Testis (tissue), 3 donors: ENCODE measurements around the gene WDR45B. TPM values are rescaled to one million over a fixed set of nuclear protein-coding genes. Genes with fewer than 3 reads are reported as not detected.

Source experiments
- DNase-seq: peaks from one replicate; pipeline ENCODE4 v3.0.0-alpha.2; 2019
- H3K27ac ChIP-seq, 2 donors: fragments of 200-600 bp; sonication (generic); one replicate each; pipeline ENCODE4 v1.5.1; 2019
- H3K27me3 ChIP-seq: fragments of 200-600 bp; sonication (generic); one replicate; pipeline ENCODE4 v1.5.1; 2019
- H3K36me3 ChIP-seq: fragments of 200-600 bp; sonication (generic); one replicate; pipeline ENCODE4 v1.5.1; 2017; ENCODE audit warnings: low read depth; ENCODE audit errors: missing control alignments
- H3K4me1 ChIP-seq: fragments of 200-600 bp; sonication (generic); one replicate; pipeline ENCODE4 v1.5.1; 2019
- H3K4me3 ChIP-seq, 2 donors: fragments of 200-600 bp; sonication (generic); one replicate each; pipeline ENCODE4 v1.5.1; 2017 to 2019
- H3K9me3 ChIP-seq: fragments of 200-600 bp; sonication (generic); one replicate; pipeline ENCODE4 v1.5.1; 2017
- POLR2A ChIP-seq: fragments of 450-650 bp; IDR thresholded peaks from one replicate; pipeline ENCODE4 v1.6.1; 2017; ENCODE audit warnings: antibody characterized with exemption, mild to moderate bottlenecking, moderate library complexity
- WGBS, 2 donors: methylation state at CpG; one replicate each; pipeline ENCODE4 v1.1.5; 2018; 5-methylcytosine and 5-hydroxymethylcytosine counted together
- intact Hi-C: fragments of 100-400 bp; cut with DNase I; formaldehyde crosslinking; loops from one replicate; pipeline ENCODE4 v1.15.1; 2023; ENCODE audit warnings: low total_unique reads
- polyA plus RNA-seq: library from polyadenylated mRNA; stranded (reverse); fragments of 350-450 nt; fragmentation: Illumina TruSeq; extraction: RNeasy Lipid Tissue Mini Kit (QIAGEN cat#74804); gene quantifications from one replicate; pipeline ENCODE4 v1.2.3, GENCODE V29; 2014; ENCODE audit warnings: low read depth, low replicate concordance; ENCODE audit not compliant: insufficient read depth
- total RNA-seq, 2 donors: library from RNA; depleted of rRNA; stranded (reverse); fragments of >200 nt; gene quantifications; one replicate each; pipeline ENCODE4 v1.2.3, GENCODE V29; 2016
- TF ChIP-seq, protein P1 (sequence below), 3 experiments: fragments of 450-650 bp in 2 of 3; fragments of 200-600 bp in 1 of 3; sonication (generic) in 1 of 3; IDR thresholded peaks; one replicate each; pipeline ENCODE4 v1.5.1; 2016 to 2019; ENCODE audit warnings: antibody characterized with exemption in 3 of 3, mild to moderate bottlenecking in 2 of 3, moderate library complexity in 1 of 3

The WDR45B gene
- total and polyA plus RNA-seq, 3 donors from 2014 or later, result 142 to 165 (median 163) TPM

DNA sequence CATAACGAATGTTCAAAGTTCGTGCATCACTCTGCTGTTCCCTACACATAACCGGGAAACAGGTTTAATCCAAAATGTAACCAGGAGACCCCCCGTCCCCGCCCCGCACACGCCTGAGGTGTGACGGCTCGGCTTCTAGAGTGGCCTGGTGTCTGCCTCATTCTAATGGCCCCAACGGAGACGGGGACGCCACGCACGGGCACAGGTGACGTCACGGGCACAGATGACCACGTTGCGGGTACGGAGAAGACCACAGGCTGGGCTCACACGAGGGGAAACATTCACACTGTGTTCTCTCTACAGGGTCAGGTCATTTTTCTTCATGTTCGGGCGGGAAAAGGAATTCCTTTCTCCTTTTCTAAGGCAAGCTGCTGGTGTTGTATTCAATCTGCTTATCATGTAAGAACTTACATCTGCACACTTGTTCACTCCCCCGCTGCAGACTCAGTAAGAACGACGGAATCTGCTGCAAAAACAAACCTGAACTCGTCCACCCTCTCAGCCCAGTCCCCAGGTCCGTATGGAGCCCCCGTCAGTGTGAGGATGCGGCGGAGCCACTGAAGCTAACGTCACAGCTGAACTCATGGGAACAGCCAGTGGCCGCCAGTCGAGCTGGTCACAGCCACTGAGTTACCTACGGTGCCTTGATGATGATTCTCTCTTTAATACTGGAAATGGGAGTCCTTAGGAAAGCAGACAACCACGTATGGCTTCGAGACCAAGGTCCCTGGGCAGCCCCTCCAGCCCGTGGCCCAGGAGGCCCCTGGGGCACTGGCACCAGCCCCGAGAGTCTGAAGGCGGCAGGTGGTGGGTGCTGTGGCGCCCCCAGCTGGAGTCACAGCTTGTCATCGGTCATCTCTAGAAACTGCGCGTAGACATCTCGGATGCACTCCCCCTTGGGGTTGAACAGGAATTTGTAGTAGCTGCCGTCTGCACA lies 32.9 kb downstream of the WDR45B start:
- no peaks in the 10 kb centered on the region for H3K36me3 ChIP-seq
- DNase-seq, result no peak
- TF ChIP-seq POLR2A, result no peak
- TF ChIP-seq, protein P1, sequence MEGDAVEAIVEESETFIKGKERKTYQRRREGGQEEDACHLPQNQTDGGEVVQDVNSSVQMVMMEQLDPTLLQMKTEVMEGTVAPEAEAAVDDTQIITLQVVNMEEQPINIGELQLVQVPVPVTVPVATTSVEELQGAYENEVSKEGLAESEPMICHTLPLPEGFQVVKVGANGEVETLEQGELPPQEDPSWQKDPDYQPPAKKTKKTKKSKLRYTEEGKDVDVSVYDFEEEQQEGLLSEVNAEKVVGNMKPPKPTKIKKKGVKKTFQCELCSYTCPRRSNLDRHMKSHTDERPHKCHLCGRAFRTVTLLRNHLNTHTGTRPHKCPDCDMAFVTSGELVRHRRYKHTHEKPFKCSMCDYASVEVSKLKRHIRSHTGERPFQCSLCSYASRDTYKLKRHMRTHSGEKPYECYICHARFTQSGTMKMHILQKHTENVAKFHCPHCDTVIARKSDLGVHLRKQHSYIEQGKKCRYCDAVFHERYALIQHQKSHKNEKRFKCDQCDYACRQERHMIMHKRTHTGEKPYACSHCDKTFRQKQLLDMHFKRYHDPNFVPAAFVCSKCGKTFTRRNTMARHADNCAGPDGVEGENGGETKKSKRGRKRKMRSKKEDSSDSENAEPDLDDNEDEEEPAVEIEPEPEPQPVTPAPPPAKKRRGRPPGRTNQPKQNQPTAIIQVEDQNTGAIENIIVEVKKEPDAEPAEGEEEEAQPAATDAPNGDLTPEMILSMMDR (IDR thresholded peaks at IDR 0.05), result no peak
- no peak overlapping the region for H3K27ac ChIP-seq
- no peaks in the 10 kb centered on the region for H3K9me3 ChIP-seq
- H3K4me3 ChIP-seq, result no peak overlapping the region
- WGBS, 2 donors, result 87 to 89% methylated on average over 33 to 45 of the region's 45 CpGs
- H3K27me3 ChIP-seq, result no peaks in the 10 kb centered on the region
- H3K4me1 ChIP-seq, result no peaks in the 10 kb centered on the region
- intact Hi-C loops, result no loop called here

DNA sequence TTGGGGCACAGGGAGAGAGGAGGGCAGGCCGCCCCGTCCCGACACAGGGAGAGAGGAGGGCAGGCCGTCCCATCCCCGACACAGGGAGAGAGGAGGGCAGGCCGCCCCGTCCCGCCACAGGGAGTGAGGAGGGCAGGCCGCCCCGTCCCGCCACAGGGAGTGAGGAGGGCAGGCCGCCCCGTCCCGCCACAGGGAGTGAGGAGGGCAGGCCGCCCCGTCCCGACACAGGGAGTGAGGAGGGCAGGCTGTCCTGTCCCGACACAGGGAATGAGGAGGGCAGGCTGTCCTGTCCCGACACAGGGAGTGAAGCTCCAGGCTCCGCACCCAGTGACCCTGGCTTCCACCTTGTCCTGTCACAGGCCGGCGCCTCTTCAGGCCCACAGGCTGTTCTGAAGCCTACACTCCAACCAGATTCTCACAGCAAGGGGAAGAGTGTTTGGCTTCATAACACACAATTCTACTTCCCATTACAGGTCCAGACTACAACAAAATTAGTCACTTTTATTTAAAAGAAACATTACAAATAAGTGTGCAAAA lies 34.1 kb downstream of the WDR45B start:
- H3K9me3 ChIP-seq, result no peaks in the 10 kb centered on the region
- H3K27me3 ChIP-seq, result no peaks in the 10 kb centered on the region
- no peaks in the 10 kb centered on the region for H3K4me1 ChIP-seq
- WGBS, 2 donors, result 69 to 81% methylated on average over 4 to 6 of the region's 22 CpGs
- no peak overlapping the region for H3K4me3 ChIP-seq
- TF ChIP-seq, protein P1 (IDR thresholded peaks at IDR 0.05), result no peak
- TF ChIP-seq POLR2A, result no peak
- H3K36me3 ChIP-seq, result no peaks in the 10 kb centered on the region
- DNase-seq, result no peak
- H3K27ac ChIP-seq, result no peak overlapping the region
- intact Hi-C loops, result no loop called here

DNA sequence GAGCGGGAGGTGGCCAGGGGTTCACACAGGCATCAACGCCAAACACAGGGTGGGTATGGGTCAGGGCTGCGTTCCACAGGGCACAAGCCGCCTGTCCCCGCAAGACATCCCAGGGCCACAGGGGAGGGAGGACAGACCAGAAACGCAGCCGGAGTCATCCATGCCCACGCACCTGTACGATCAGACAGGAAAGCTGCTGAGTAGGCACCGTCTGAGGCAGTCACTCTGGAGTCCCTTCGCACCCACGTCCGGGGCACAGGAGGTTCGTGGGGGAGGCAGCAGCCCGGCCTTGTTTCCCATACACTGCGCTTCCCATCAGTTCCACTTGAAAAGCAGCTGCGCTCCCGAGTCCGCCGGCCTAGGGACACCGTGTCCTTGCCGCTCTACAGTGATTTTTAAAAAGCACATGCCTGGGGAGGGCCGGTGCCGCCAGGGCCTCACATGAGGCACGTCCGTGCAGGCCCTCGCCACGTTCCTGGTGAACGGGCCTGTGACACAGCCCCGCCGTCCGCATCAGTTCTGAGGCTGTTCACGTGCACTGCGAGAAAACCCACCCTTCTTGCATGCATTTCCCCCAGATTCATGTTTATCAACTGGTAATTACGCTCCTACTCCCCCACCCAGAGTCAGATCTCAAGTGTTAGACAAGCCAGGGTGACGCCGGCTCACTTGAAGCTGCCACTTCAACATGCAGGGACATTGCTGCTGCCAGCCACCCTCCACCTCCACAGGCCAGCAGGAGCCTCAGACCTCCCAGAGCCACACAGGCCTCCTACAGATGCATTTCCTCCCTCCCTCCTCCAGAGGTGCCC lies 34.8 kb downstream of the WDR45B start:
- no peak for DNase-seq
- intact Hi-C loops, result no loop called here
- no peak overlapping the region for H3K27ac ChIP-seq
- H3K4me3 ChIP-seq, result no peak overlapping the region
- H3K27me3 ChIP-seq, result no peaks in the 10 kb centered on the region
- WGBS, 2 donors, result 85 to 94% methylated on average over 30 to 37 of the region's 37 CpGs
- no peaks in the 10 kb centered on the region for H3K9me3 ChIP-seq
- H3K36me3 ChIP-seq, result no peaks in the 10 kb centered on the region
- TF ChIP-seq POLR2A, result no peak
- TF ChIP-seq, protein P1 (IDR thresholded peaks at IDR 0.05), result no peak
- no peaks in the 10 kb centered on the region for H3K4me1 ChIP-seq

GRCh38 chr17:82611140-82612058 lies 36.8 kb downstream of the WDR45B start:
- H3K4me1 ChIP-seq, result no peaks in the 10 kb centered on the region
- no peaks in the 10 kb centered on the region for H3K9me3 ChIP-seq
- TF ChIP-seq, protein P1 (IDR thresholded peaks at IDR 0.05), result no peak
- no peaks in the 10 kb centered on the region for H3K36me3 ChIP-seq
- no peak for DNase-seq
- intact Hi-C loops, result no loop called here
- H3K27me3 ChIP-seq, result no peaks in the 10 kb centered on the region
- H3K27ac ChIP-seq, result no peak overlapping the region
- WGBS, 2 donors, result 73 to 78% methylated on average over 21 of the region's 21 CpGs
- H3K4me3 ChIP-seq, result no peak overlapping the region
